HG03103 (cell line): Measurements from ENCODE around the gene RNF220.

Experiments
- ATAC-seq: cut with Tn5 transposase; IDR thresholded peaks from one replicate; pipeline ENCODE4 v1.9.1; 2021; ENCODE audit warnings: low read depth; ENCODE audit not compliant: unreplicated experiment

The RNF220 gene

DNA sequence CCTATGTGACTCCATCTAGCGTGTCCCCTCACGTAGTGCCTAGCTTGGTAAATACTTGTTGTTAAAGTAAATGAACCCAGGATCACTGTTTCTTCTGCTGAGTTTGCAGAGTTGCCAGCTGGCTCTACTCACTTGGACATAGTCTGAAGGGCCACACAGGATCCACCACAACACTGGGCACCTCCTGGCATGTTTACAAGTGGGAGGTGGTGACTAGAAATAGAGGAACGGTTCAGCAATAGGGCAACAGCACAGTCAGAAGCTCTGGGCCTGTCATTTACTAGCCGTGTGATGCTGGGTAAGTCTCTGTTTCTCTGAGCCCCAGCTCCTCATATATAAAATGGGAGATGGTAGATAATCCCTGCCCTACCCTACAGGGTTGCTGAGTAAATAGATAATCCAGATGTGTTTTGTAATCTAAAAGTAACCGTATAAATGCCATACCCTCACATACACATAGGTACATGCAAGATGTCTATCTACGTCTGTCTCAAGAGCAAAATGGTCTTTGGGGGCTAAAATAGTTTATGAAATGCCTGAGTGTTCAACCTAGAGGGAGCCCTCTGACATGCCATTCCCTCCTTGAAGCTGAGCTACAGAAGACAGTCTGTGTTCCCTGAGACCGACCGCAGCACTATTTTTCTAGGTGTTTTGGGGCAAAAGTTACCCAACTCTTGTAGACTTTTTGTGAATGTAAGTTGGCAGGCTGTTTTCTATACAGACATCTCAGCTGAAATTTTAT lies 20.5 kb downstream of the RNF220 start:
- no peak for ATAC-seq

- no peak for ATAC-seq
These were observed 26.8 kb downstream of the RNF220 start for GRCh38 chr1:44431861-44432260.

DNA sequence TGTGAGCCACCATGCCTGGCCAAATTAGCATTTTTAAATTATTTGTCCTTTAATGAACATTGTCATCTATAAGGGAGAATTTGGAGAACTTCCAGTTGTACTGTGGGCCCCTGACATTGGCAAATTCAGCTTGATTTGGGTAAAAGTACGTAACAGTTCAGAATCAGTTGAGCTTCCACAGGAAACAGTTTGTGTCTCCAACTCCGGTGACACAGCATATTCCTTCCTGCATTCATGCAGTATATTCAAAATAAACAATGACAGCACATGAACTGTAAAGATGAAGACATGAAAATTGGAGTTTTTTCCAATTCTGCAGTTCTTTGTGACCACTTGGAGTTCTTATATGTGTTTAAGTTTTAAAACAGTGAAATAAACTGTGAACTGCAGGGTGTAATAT lies 28.2 kb downstream of the RNF220 start:
- no peak for ATAC-seq

- no peak for ATAC-seq
These were observed 31.5 kb downstream of the RNF220 start for GRCh38 chr1:44436401-44437106.

DNA sequence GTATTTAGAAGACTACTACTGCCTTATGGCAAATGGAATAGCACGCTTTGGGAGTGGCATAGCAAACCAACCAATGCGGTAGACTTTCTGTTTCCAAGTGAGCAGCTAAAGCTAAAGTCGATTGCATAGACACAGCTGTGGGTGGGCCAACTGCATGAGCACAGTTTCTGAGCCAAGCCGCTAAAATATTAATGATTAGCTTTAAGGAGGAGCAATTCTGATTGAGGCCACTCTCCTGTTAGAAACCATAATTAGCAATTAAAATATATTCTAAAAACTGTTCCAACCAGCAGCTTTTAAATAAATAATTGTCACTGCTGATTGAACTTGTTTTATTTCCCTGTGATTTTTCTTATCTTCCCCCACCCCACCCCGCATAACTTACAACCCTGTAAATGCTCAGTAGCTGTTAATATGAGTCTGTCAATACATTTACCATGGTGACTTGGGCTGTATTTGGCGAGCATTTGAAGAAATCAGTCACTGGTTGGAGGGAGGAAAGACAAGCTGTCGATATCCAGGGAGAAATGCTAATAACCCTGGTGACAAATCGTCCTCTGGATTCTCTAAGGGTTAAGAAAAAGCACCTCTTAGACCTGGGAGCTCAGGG lies 32.2 kb downstream of the RNF220 start:
- no peak for ATAC-seq

- ATAC-seq = no peak
These were observed 37.7 kb downstream of the RNF220 start for GRCh38 chr1:44442791-44443190.

DNA sequence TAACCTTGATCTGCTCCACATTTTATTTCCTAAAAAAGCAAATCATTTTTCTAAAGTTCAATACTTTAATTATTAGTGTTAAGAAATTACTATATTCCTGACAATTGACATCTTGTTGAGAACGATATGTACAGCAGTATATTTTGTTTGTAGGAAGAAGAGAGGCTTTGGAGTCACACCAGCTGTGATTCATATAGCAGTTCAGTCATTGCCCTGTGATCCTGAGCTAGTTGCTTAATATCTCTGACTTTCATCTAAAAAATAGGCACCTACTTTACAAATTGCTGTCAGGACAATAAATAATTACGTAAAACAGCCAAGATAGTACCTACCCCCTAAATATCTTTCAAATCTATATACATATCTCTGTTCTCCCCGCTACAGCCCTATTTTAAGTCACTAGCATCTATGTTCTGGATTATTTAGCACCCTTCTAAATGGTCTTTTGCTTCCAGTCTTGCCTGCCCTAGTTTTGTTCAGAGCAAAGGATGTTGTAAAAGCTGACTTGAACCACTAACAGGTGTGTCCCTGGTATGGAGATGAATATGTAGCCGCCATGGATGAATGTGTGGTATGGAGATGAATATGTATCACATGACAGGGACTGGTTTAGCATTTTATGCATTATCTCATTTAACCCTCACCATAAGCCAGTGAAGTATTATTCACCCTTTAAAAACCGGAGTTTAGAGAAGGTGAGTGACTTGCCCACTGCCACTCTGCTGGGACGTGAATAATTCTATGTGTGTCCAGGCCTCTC lies 42.2 kb downstream of the RNF220 start:
- ATAC-seq = no peak

DNA sequence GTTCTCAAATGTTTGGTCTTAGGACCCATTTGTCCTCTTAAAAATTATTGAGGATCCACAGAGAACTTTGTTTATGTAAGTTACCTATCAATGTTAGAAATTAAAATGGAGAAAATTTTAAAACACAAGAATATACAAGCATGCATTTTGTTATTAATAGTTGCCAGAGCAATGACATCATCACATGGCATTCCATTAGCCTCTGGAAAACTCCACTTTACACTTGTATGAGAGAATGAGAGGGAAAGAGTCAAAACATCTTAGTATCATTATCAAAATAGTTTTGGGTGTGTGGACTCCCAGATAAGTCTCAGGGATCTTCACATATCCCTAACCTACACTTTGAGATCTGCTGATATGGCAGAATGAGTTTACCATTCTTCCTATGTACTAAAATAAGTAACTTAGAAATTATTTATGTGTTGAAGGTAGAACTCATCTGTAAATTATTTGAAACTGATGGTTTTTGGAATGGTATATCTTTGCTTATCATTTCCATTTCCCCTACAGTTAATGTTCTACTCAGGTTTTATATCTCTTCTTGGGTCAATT lies 48.8 kb downstream of the RNF220 start:
- no peak for ATAC-seq

DNA sequence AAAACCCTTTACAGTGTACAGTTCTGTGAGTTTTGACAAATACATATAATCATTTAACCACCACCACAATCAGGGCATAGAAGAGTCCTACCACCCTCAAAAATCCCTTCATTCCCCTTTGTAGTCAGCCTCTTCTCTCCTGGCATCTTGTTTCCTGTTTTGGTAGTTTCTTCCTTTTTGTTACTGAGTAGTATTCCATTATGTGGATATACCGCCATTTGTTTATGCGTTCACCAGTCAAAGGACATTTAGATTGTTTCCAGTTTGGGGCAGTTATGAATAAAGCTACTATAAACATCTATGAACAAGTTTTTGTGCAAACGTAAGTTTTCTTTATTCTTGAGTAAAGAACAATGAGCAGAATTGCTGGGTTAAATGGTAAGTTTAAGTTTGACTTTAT lies 49.6 kb downstream of the RNF220 start:
- no peak for ATAC-seq

GRCh38 chr1:44460107-44460882 lies 55.2 kb downstream of the RNF220 start:
- ATAC-seq = no peak

GRCh38 chr1:44464361-44464760 lies 59.3 kb downstream of the RNF220 start:
- ATAC-seq = no peak

GRCh38 chr1:44467566-44467965 lies 62.5 kb downstream of the RNF220 start:
- ATAC-seq = no peak

GRCh38 chr1:44471911-44472453 lies 66.9 kb downstream of the RNF220 start:
- ATAC-seq = no peak

DNA sequence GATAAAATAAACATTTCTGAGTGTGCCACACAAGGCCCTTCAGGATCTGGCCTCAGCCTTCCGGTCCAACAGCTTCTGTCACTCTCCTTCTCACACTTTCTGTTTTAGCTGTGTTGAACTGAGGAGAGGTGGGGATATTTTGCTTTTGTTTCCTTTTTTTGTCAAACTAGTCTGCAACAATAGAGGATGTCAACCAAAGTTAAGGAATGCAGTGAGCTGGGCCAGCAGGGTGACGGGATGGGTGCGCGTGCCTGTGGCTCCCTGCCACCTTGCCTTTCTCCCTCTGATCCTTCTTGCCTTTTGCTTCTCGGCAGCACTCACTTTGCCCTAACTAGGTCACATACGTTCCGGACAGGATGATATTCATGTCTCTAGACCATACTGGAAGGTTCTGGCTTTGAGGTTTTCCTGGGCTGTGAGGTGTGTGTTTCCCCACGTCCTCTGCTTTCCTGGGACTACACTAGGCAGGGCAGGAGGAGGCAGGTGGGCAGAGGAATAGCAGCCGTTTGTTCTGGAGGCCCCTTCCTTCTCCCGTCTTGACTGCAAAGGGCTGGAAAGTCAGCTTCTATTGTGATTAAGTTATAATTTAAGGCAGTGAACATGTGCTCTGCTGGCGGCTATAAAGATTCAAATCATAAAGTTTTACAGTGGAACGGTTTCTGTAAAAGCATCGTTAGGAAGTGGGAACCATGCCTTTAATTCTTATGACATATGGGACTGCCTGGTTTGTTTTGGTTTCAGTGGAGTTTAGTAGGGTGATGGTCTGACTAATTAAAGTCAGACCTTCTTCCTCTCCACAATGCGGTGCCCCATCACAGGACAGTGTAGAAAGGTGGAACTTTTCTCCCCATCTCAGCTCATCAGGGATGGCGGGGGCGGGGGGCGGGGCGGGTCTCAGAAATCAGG lies 67.8 kb downstream of the RNF220 start:
- ATAC-seq = no peak

DNA sequence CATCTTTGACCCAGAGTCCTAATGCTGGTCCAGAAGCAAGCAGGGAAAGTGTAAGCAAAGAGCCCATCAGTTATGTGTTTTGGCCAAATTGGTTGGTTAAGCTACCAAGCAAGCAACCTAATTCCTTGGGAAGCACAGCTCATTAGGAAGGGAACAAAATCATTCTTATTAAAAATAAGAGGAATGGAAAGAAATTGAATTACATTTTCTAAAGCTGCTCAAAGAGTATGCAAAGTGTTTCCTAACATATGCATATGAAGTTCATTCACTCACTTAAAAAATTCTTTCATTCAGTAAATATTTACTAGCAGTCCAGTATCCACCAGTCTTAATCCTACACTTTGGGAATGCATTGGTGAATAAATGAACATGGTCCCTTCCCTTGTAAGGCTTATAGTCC lies 71.8 kb downstream of the RNF220 start:
- ATAC-seq = no peak

- ATAC-seq = no peak
These were observed 76.6 kb downstream of the RNF220 start for GRCh38 chr1:44481701-44482100.

GRCh38 chr1:44483089-44483874 lies 78.2 kb downstream of the RNF220 start:
- ATAC-seq = no peak

DNA sequence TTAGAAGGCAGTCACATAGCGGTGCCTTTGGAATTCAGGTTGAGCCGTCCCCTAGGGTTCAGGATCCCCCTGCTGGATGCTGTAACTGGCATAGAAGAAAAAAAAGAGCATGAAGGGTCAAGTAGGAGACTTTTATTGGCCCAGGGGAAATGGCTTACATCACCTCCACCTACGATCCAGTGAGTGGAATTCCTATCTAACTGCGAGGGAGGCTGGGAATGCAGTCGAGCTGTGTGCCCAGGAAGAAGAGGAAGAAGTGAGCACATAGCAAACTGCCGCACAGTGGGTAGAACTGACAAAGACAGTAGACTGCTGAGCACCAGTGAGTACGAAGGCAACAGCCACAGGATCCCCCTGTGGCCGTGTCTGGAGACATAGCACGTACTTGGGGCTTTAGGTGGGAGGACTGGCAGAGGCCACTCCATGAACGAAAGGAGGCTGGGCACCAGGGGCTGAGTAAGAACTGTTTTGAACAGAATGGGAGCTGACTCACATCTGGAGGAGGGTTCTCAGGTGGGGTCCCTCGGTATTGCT lies 79.2 kb downstream of the RNF220 start:
- ATAC-seq = no peak
